GM12801 (cell line): ENCODE measurements around the gene C2CD4C.

Experiments used
- CTCF ChIP-seq: IDR thresholded peaks from one replicate; pipeline ENCODE4 v1.5.1; 2011; ENCODE audit warnings: control low read depth; ENCODE audit not compliant: insufficient read length; ENCODE audit errors: extremely low read depth

C2CD4C gene

DNA sequence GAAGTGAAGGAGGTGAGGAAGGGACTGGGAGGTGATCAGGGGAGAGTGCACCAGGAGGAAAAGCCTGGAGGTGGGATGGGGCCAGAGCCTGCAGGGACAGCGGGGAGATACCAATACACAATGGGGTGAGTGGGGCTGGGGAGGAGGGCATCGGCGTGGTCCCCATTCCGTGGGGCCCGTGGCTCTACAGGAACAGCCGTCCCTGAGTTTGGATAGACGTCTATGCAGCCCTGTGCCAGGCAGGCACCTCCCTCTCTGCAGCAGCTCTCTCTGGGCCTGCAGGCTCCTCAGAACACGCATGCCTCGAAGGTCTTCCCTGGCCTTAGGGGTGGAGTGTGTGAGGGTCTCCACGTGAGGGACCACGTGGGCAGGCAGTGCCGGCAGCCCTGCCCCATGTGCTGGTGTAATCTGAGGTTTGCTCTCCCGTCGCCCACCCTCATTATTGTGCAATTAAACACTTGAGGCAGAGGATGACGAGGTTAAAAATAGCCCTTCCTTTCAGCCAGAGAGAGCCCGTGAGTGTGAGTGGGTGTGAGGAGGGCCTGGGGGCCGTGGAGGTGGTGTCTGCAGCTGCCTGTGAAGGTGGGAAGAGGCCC lies 16.5 kb downstream of the C2CD4C start:
- TF ChIP-seq CTCF: no peak

DNA sequence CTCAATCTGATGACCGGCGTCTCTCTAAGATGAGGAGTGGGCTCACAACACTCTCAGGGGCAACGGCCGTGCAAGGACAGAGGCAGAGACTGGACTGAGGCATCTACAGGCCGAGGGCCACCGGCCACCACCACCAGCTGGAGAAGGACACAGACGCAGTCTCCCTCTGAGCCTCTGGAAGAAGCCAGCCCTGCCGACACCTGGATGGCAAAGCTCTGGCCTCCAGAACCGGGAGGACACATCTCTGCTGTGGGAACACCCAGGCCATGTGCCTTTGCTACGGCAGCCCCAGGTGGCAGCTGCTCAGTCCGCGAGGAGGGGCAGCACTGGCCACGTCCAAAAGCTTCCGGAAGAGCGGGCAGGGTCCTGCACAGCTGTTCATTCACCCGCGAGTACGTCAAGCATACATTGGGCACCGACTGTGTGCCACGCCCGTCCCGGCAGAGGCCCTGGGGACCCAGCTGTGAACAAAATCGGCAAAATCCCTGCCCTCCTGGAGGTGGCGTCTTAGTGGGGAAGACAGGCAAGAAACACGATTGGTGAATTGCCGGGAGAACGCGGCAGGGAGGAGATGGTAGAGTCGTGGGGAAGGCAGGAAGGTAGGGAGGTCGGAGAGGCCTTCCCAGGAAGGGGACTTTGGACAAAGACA lies 17.1 kb downstream of the C2CD4C start:
- TF ChIP-seq CTCF: no peak

DNA sequence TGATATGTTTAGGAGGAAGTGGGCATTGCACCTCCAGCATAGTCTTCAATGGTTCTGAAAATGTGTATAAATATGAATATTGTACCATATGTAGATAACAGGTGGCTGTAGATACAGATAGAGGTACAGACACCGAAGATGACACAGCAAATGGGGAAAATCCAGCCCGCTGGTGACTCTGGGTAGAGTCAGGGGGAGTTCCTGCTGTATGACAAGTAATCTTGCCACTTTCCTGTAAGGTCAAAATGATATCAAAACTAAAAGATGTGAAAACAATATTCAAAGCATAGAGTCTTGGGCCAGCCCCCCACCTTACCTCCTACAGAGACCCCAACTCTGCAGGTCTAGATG lies 17.8 kb downstream of the C2CD4C start:
- no peak for TF ChIP-seq CTCF

- TF ChIP-seq CTCF: no peak
These were observed 18.4 kb downstream of the C2CD4C start for GRCh38 chr19:390386-391206.

DNA sequence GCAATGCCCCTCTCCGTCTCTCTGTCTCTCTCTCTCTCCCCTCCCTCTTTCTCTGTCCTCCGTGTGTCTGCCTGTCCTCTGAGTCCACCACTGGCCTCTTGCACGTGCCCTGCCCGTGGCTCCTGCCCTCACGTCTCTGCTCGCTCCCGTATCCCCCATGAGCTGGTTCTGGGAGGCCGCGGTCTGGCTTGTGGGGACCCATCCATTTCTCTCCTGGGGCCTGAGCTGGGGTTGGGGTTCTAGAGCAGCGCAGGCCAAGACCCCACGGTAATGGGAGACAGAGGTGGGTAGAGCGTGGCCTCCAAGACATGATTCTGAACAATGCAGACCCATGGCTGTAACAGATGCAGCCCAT lies 19.0 kb downstream of the C2CD4C start:
- TF ChIP-seq CTCF: no peak

DNA sequence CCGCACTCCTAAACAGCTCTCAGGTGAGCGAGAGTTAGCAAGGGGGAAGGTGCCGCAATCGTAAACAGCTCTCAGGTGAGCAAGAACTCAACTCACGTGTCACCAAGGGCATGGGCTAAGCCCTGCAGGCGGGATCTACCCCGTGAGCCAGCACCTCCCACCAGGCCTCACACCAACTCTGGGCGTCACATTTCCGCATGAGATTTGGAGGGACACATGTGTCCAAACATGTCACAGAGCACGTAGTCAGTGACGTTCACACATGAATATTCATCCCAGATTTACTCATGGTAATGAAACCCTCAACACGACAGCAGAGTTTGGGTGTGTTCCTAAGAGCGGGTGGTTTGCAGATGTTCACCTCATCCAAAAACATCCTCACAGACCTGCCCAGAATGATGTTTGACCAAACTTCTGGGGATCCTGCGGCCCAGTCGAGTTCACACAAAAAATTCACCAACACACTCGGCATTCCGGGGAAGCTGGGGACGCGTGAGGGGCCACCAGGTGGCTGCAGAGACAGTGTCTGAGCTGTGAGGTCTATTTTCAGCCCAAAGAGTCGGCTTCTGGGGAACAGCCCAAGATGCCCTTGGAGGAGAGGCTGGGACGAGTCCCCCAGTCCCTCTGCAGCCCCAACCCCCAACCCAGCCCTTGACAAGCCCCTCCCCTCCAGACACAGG lies 19.6 kb downstream of the C2CD4C start:
- no peak for TF ChIP-seq CTCF

GRCh38 chr19:388691-389090 lies 20.3 kb downstream of the C2CD4C start:
- no peak for TF ChIP-seq CTCF
